ENCODE measurements around the gene EVA1B.

EVA1B gene

GRCh38 chr1:36295390-36295789, 28.1 kb downstream of the EVA1B start:
- DNase-seq (ENCODE audit: extremely low read depth, low read depth), result no peak
- TF ChIP-seq CTCF (IDR thresholded peaks at IDR 0.05; ENCODE audit: low read depth, low read length), result no peak

- no peak for DNase-seq (ENCODE audit: extremely low read depth, low read depth)
- TF ChIP-seq CTCF (IDR thresholded peaks at IDR 0.05; ENCODE audit: low read depth, low read length), result no peak
These were observed 35.9 kb downstream of the EVA1B start for GRCh38 chr1:36287595-36287994.

GRCh38 chr1:36286802-36287201, 36.6 kb downstream of the EVA1B start:
- no peak for DNase-seq (ENCODE audit: extremely low read depth, low read depth)
- TF ChIP-seq CTCF (IDR thresholded peaks at IDR 0.05; ENCODE audit: low read depth, low read length), result no peak

- peak; percentile 65 for TF ChIP-seq CTCF (IDR thresholded peaks at IDR 0.05; ENCODE audit: low read depth, low read length)
- DNase-seq (ENCODE audit: extremely low read depth, low read depth), result peak; percentile 76
These were observed 37.9 kb downstream of the EVA1B start for GRCh38 chr1:36285443-36286101.

GRCh38 chr1:36284517-36284916, 38.9 kb downstream of the EVA1B start:
- no peak for TF ChIP-seq CTCF (IDR thresholded peaks at IDR 0.05; ENCODE audit: low read depth, low read length)
- no peak for DNase-seq (ENCODE audit: extremely low read depth, low read depth)

GRCh38 chr1:36284061-36284460, 39.4 kb downstream of the EVA1B start:
- no peak for DNase-seq (ENCODE audit: extremely low read depth, low read depth)
- no peak for TF ChIP-seq CTCF (IDR thresholded peaks at IDR 0.05; ENCODE audit: low read depth, low read length)

GRCh38 chr1:36279789-36280296, 43.6 kb downstream of the EVA1B start:
- DNase-seq (ENCODE audit: extremely low read depth, low read depth), result no peak
- TF ChIP-seq CTCF (IDR thresholded peaks at IDR 0.05; ENCODE audit: low read depth, low read length), result no peak

All from AG09319 (cell line).